Panc1 (cell line): ENCODE data around the gene GALNT15.

ENCODE experiments used
- POLR2AphosphoS5 ChIP-seq: IDR thresholded peaks from 2 replicates; pipeline ENCODE4 v1.6.1; 2012; ENCODE audit warnings: mild to moderate bottlenecking, low read depth, low read length, moderate library complexity
- SIN3A ChIP-seq: IDR thresholded peaks from 2 replicates; pipeline ENCODE4 v1.6.1; 2012; ENCODE audit warnings: low read depth, mild to moderate bottlenecking, low read length, moderate library complexity, borderline replicate concordance; ENCODE audit not compliant: insufficient read depth
- TCF7L2 ChIP-seq: IDR thresholded peaks from 2 replicates; pipeline ENCODE4 v1.6.1; 2011; ENCODE audit warnings: mild to moderate bottlenecking, low read depth, low read length, inconsistent platforms
- TF ChIP-seq, protein P1 (sequence below): fragments of 450-650 bp; IDR thresholded peaks from 2 replicates; pipeline ENCODE4 v1.5.1; 2017; ENCODE audit warnings: mild to moderate bottlenecking

DNA sequence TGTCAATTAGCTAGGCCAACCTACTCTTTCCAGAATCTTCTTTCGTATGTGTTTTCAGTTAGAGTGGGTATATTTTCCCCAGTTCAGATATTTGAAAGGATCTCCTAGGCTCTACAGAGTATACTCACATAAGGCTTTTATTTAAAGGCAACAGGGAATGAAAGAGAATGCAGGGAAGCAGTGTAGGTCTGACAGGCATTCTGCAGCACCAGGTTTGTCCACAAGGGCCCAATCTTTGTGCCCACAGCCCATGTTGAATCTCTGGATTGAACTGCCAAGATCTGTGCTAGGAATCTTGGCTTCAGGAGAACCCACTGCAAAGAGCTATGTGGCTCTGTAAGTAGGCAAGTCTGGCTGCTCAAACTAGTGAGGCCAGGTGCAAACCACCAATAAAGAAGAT lies 24.2 kb upstream of the GALNT15 start:
- TF ChIP-seq, protein P1, sequence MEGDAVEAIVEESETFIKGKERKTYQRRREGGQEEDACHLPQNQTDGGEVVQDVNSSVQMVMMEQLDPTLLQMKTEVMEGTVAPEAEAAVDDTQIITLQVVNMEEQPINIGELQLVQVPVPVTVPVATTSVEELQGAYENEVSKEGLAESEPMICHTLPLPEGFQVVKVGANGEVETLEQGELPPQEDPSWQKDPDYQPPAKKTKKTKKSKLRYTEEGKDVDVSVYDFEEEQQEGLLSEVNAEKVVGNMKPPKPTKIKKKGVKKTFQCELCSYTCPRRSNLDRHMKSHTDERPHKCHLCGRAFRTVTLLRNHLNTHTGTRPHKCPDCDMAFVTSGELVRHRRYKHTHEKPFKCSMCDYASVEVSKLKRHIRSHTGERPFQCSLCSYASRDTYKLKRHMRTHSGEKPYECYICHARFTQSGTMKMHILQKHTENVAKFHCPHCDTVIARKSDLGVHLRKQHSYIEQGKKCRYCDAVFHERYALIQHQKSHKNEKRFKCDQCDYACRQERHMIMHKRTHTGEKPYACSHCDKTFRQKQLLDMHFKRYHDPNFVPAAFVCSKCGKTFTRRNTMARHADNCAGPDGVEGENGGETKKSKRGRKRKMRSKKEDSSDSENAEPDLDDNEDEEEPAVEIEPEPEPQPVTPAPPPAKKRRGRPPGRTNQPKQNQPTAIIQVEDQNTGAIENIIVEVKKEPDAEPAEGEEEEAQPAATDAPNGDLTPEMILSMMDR: no peak
- TF ChIP-seq SIN3A (no peak), POLR2AphosphoS5 (no peak), TCF7L2 (no peak)
